ENCODE measurements around the gene FBXO22. TPM values are rescaled to one million over a fixed set of nuclear protein-coding genes. Genes with fewer than 3 reads are reported as not detected.

FBXO22 gene
- total and polyA plus RNA-seq, 2 experiments from 2014 or later: 40.3 to 49.3 TPM

DNA sequence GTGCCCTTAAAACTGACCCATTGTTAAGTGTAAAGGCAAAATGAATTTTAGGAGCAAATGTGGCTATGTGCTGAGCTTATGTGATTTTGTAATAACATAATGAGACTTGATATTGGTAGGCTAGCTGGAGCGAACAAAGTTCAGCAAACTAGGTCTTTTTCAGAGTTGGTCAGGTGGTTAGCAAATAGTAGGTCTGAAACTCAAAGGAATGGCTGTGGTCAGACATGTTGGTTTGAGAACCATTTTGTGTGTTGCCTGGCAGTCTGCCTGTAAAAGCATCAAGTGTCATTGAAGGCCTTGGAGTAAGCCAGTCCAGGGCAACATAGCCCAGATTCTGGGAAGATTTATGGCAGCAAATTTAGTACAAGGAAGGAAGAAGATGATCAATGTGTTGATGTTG, 16.4 kb downstream of the FBXO22 start:
- H3K4me2 ChIP-seq: no peak overlapping the region
- DNase-seq (ENCODE audit: low spot score): no peak
- peaks cover 39% of the 10 kb centered on the region for H3K79me2 ChIP-seq
- H3K36me3 ChIP-seq (replicated peaks; ENCODE audit: insufficient read depth, low read depth): no peaks in the 10 kb centered on the region
- no peak for TF ChIP-seq EZH2 (IDR thresholded peaks at IDR 0.05; ENCODE audit: borderline replicate concordance)
- TF ChIP-seq EZH2phosphoT487 (IDR thresholded peaks at IDR 0.05; ENCODE audit: low read depth, severe bottlenecking, unreplicated experiment): no peak
- TF ChIP-seq, protein P1, sequence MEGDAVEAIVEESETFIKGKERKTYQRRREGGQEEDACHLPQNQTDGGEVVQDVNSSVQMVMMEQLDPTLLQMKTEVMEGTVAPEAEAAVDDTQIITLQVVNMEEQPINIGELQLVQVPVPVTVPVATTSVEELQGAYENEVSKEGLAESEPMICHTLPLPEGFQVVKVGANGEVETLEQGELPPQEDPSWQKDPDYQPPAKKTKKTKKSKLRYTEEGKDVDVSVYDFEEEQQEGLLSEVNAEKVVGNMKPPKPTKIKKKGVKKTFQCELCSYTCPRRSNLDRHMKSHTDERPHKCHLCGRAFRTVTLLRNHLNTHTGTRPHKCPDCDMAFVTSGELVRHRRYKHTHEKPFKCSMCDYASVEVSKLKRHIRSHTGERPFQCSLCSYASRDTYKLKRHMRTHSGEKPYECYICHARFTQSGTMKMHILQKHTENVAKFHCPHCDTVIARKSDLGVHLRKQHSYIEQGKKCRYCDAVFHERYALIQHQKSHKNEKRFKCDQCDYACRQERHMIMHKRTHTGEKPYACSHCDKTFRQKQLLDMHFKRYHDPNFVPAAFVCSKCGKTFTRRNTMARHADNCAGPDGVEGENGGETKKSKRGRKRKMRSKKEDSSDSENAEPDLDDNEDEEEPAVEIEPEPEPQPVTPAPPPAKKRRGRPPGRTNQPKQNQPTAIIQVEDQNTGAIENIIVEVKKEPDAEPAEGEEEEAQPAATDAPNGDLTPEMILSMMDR (IDR thresholded peaks at IDR 0.05; ENCODE audit: poor library complexity): no peak
- H3K4me3 ChIP-seq: no peak overlapping the region
- H3K9me2 ChIP-seq (replicated peaks; ENCODE audit: insufficient read depth): no peaks in the 10 kb centered on the region
- WGBS (ENCODE audit: low lambda C conversion rate, missing lambda C conversion rate): 89% methylated on average over 1 of the region's 1 CpG
- H4K20me1 ChIP-seq (ENCODE audit: insufficient read depth, poor library complexity, severe bottlenecking): no peaks in the 10 kb centered on the region
- no peak overlapping the region for H2AFZ ChIP-seq
- no peaks in the 10 kb centered on the region for H3K9me3 ChIP-seq (ENCODE audit: low read depth)
- no peak overlapping the region for H3K27ac ChIP-seq
- no peaks in the 10 kb centered on the region for H3K27me3 ChIP-seq
- H3K4me1 ChIP-seq (ENCODE audit: insufficient read depth): no peaks in the 10 kb centered on the region

DNA sequence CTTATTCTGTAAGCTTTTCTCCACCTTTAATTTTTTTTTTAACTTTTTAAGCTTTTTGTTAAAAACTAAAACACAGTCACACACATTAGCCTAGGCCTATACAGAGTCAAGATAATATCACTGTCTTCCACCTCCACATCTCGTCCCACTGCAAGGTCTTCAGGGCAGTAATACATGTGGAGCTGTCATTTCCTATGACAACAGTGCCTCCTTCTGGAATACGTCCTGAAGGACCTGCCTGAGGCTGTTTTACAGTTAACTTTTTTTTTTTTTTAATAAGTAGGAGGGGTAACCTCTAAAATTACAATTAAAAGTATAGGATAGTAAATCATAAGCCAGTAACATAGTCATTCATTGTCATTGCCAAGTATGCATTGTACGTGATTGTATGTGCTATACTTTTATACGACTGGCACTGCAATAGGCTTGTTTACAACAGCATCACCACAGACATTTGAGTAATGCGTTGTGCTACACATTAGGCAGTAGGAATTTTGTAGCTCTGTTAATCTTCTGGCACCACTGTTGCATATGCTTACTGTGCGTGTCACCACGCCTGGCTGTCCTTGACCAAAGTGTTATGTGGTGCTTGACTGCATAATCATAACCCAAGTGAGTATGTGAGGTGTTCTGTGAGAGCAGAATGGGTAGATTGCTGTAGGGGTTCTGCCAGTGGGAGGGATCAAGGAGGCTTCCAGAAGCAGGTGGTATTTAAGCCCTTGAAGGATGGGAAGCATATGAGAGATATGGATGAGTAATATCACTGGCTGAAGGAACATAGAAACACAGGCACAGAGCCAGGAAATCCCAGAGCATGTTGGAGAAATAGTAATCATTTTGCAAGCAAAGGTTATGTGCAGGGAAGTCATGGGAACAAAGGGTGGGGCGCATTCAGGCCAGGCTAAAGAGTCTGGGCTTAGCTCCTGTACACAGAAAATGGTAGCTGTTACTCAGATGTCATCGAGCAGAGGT, 18.3 kb downstream of the FBXO22 start:
- Histone ChIP-seq H4K20me1 (ENCODE audit: insufficient read depth, poor library complexity, severe bottlenecking) (no peaks in the 10 kb centered on the region), H3K9me3 (ENCODE audit: low read depth) (no peaks in the 10 kb centered on the region), H2AFZ (no peak overlapping the region), H3K4me3 (no peak overlapping the region), H3K36me3 (replicated peaks; ENCODE audit: insufficient read depth, low read depth) (no peaks in the 10 kb centered on the region), H3K27me3 (no peaks in the 10 kb centered on the region), H3K27ac (peak overlapping the region; percentile 67), H3K4me1 (ENCODE audit: insufficient read depth) (no peaks in the 10 kb centered on the region), H3K4me2 (peak overlapping the region; percentile 1), H3K9me2 (replicated peaks; ENCODE audit: insufficient read depth) (no peaks in the 10 kb centered on the region), H3K79me2 (peaks cover 39% of the 10 kb centered on the region)
- WGBS (ENCODE audit: low lambda C conversion rate, missing lambda C conversion rate): 68% methylated on average over 9 of the region's 9 CpGs
- DNase-seq (ENCODE audit: low spot score): peak; percentile 74
- TF ChIP-seq EZH2phosphoT487 (IDR thresholded peaks at IDR 0.05; ENCODE audit: low read depth, severe bottlenecking, unreplicated experiment): no peak
- TF ChIP-seq, protein P1 (IDR thresholded peaks at IDR 0.05; ENCODE audit: poor library complexity): peak; percentile 64

DNA sequence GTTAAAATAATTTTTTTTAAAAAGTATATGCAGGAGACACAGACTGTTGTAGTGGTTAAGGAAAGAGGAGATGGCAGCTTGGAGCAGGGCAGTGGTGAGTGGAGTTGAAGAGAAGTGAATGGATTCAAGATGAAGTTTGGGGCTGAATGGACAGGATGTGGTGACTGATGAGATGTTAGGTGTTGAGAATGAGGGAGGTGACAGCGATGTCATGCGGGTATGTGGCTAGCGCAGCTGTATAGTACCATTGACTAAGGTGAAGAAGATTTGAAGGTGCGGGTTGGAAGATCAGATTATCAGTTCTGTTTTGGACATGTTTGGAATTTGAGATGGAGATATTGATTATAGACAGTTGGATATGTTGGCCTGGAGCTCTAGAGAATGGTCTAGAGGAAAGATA, 20.1 kb downstream of the FBXO22 start:
- H3K4me2 ChIP-seq: no peak overlapping the region
- peaks cover 36% of the 10 kb centered on the region for H3K79me2 ChIP-seq
- H3K9me2 ChIP-seq (replicated peaks; ENCODE audit: insufficient read depth): no peaks in the 10 kb centered on the region
- H3K9me3 ChIP-seq (ENCODE audit: low read depth): no peaks in the 10 kb centered on the region
- H3K27me3 ChIP-seq: no peaks in the 10 kb centered on the region
- no peak overlapping the region for H3K27ac ChIP-seq
- TF ChIP-seq EZH2phosphoT487 (IDR thresholded peaks at IDR 0.05; ENCODE audit: low read depth, severe bottlenecking, unreplicated experiment): no peak
- no peak for TF ChIP-seq EZH2 (IDR thresholded peaks at IDR 0.05; ENCODE audit: borderline replicate concordance)
- TF ChIP-seq, protein P1 (IDR thresholded peaks at IDR 0.05; ENCODE audit: poor library complexity): no peak
- no peak overlapping the region for H3K4me3 ChIP-seq
- WGBS (ENCODE audit: low lambda C conversion rate, missing lambda C conversion rate): 96% methylated on average over 4 of the region's 4 CpGs
- H3K4me1 ChIP-seq (ENCODE audit: insufficient read depth): no peaks in the 10 kb centered on the region
- H2AFZ ChIP-seq: no peak overlapping the region
- no peak for DNase-seq (ENCODE audit: low spot score)
- H3K36me3 ChIP-seq (replicated peaks; ENCODE audit: insufficient read depth, low read depth): no peaks in the 10 kb centered on the region
- H4K20me1 ChIP-seq (ENCODE audit: insufficient read depth, poor library complexity, severe bottlenecking): no peaks in the 10 kb centered on the region

Data from hepatocyte (in vitro differentiated cells).